HG02885 (cell line): ENCODE results near the gene OR9Q1.
A peak's percentile ranks its signal among the peaks of the same experiment; 100 is the strongest.

ENCODE experiments used
- ATAC-seq: cut with Tn5 transposase; IDR thresholded peaks from one replicate; pipeline ENCODE4 v1.9.1; 2021; ENCODE audit warnings: mild to moderate bottlenecking; ENCODE audit not compliant: unreplicated experiment, poor library complexity

The OR9Q1 gene

GRCh38 chr11:58028687-58029411, 5.2 kb downstream of the OR9Q1 start:
- ATAC-seq, result no peak

DNA sequence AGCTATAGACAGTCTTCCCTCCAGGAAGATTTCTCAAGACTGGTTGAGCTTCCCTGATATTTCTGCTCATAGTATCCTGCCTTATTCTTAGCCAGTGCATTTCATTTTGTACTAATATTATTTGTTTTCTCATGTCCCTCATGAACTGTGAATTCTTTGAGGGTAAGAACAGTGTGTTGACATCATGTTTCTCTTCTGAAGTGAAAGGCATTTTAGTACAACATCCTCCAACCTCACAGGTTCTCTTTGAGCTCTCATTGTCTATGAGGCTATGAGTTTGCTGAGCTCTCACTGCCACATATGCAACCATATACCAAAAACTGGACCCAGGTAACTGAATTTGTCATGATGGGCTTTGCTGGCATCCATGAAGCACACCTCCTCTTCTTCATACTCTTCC, 7.0 kb downstream of the OR9Q1 start, which contains the start of gene OR6Q1:
OR6Q1 (plus strand) TSS at position 301 of the 400 bp plus-strand sequence; CDS start at position 301, 0 bp downstream.
- no peak for ATAC-seq

DNA sequence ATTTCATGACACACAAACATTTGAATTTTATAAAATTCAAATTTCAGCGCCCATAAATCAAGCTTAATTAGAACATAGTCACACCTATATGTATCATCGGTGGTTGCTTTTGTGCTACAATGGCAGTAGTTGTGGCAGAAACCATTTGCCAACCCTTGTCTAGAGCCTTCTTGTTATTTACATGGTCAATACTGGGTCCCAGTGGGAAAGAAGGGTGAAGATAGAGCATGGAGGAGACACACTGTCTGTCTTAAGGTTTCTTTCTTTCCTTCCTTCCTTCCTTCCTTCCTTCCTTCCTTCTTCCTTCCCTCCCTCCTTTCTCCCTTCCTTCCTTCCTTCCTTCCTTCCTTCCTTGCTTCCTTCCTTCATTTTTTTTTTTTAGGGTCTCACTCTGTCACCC, 10.8 kb downstream of the OR9Q1 start:
- ATAC-seq, result no peak

GRCh38 chr11:58039589-58039988, 15.9 kb downstream of the OR9Q1 start:
- no peak for ATAC-seq

DNA sequence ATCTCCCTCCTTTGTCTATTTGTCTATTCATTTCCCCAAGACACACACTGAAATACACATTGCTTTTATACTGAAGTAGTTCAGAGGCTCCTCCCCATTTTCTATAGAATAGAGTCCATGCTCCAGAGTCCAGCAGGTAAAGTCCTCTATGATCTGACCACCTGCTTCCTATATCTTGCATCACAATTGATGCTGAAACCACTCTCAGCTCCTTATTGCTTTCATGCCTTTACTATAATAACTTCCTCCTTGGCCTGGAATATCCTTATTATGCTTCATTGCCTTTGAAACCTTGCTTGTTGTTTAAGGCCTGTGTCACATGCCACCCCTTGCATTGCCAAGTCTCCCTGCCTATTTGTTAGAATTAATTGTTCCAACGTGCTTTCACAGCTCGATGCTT, 19.7 kb downstream of the OR9Q1 start:
- ATAC-seq, result no peak

- no peak for ATAC-seq
Measured at GRCh38 chr11:58046231-58046630, 22.6 kb downstream of the OR9Q1 start.

DNA sequence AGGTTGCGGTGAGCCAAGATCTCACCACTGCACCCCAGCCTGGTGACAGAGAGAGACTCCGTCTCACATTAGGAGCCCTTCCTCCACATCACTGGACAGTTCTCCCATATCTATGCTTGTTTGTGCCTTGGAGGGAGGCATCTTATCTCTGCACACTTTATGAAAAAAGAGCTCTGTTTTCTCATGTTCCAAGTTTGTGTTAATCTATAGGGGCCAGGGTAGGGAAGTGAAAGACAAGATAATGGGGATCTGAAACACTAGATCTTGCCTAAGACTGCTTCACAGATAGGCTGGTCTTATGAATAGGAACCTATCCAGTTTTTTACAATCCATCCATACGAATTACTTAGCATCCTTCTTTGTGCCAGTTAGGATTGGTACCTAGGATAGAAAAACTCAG, 24.1 kb downstream of the OR9Q1 start:
- no peak for ATAC-seq

GRCh38 chr11:58055806-58056401, 32.2 kb downstream of the OR9Q1 start:
- no peak for ATAC-seq

DNA sequence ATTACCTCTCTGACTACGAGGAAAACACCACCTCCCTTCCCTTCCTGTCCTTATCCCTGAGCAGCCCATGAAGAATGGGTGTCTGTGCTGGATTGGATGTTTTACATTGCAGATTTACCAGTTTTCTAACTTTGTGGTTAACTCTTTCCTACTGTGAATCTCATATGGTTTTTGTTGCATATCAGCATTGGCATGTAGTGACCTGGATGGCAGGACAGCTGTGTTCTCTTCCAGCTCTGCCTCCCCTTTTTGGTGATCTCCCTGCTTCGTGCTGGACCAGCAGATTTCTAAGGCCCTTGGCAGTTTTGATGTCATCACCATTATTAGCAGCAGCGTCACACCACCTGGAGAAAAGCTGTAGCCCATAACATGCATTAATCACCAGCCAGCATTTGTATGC, 33.8 kb downstream of the OR9Q1 start:
- ATAC-seq, result no peak

GRCh38 chr11:58058276-58059006, 34.8 kb downstream of the OR9Q1 start:
- no peak for ATAC-seq

DNA sequence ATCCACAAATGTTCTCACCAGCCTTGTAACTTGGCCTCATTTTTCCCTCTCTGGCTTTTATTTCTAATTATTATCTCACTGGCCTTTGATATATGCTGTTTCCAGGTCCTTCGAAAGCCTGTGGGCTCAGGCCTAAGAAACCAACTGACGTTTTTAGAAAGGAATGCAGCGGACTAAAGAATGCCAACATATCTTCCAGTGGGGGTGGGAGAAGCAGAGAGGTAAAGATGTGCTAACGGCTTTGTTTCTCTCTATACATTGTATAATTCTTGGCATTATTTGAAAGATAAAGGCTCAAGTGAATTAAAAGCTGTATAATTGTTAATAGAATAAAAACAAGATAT, 35.3 kb downstream of the OR9Q1 start:
- ATAC-seq, result no peak

GRCh38 chr11:58060535-58060934, 36.9 kb downstream of the OR9Q1 start:
- ATAC-seq, result no peak

DNA sequence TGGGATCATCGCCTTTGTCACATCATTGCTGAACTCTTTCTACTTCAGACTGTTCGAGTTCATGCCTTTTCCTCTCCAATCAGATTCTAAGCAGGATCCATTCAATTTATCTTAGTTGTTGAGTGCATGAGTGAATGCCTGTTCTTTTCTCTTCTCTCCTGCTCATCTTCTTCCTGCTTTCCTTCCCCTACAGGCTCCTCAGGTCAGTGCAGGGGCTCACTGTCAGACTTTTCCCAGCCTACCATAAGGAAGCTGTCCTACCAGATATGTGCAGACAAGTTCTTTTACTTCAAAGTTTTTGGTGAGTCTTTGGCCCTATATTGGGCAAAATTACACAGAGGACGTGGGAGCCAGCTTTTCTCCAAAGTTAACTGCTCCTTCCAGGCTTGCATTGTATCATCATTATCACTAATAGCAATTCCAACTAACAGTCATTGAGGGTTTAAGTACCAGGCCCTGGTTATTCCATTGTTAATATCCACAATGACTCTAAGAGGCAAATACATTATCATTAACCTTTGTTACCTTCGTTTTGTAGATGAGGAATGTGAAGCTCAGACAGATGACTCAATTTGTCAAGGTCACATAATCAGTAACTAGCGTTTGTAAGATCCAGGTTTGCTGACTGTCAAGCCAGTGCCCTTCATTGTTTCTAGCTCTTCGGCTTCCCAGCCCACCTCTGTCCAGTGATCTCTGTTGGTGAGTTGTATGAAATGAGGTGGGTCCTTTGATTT, 37.4 kb downstream of the OR9Q1 start:
- no peak for ATAC-seq

DNA sequence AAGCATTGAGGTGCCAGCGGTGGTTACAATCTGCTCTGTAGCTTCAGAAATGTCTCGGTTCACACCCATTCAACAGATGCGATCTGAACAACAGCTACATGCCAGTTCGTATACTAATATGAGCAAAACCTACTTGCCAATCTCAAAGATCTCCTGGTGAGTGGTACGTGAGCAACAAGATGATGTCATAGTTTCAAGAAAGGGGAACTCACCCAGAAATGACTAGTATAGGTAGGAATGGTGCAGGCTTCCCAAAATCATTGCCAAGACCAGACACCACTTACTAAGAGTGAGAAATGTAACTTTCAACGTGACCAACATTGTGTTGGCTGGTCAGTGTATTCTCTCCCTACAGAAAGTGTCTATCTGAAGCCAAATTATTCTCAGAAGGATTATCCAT, 38.1 kb downstream of the OR9Q1 start:
- no peak for ATAC-seq

DNA sequence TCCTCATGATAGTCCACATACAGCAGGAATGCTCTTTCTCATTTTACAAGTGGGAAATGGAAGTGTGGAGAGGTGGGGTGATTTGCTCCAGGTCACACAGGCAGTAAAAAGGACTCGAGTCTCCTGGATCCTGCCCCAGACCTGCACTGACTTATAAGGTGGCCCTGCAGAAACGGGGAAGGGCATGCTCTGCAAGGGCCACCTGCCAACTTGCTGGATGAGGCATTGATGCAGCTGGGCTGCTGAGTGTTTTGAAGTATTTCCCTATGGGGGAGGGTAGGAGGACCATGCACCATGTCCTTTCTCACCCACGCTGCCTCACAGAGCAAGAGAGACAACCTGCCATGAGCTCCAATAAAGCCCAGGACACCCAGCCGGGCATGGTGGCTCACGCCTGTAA, 44.0 kb downstream of the OR9Q1 start:
- no peak for ATAC-seq

GRCh38 chr11:58068655-58069054, 45.0 kb downstream of the OR9Q1 start:
- ATAC-seq, result peak; percentile 45

- no peak for ATAC-seq
Measured at GRCh38 chr11:58070585-58070984, 46.9 kb downstream of the OR9Q1 start.

DNA sequence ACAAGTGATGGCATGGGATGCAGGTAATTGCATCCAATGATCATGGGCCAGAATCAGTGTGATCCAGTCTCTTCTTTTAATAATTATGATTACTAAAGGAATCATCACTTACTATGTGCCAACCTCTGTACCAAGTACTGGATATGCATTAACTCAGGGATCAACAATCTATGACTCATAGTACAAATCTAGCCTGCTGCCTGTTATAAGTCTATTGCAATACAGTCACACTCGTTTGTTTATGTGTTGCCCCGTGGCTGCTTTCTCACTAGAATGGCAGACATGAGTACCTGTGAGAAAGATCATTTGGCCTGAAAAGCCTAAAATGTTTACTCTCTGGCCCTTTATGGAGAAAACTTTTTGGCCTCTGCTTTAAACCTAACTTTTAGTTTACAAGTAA, 52.1 kb downstream of the OR9Q1 start:
- no peak for ATAC-seq

DNA sequence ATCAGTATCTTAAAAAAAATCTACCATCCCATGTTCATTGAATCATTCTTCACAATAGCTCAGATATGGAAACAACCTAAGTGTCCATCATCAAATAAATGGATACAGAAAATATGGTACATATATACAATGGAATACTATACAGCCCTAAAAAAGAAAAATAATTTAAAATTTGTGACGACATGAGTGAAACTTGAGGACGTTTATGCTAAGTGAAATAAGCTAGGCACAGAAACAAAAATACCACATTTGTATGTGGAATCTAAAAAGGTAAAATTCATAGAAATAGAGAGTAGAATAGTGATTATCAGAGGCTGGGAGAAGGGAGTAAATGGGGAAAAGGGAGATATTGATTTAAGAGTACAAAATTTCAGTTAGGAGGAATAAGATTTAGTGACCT, 62.8 kb downstream of the OR9Q1 start:
- no peak for ATAC-seq

- ATAC-seq, result no peak
Measured at GRCh38 chr11:58097437-58097836, 73.8 kb downstream of the OR9Q1 start.

DNA sequence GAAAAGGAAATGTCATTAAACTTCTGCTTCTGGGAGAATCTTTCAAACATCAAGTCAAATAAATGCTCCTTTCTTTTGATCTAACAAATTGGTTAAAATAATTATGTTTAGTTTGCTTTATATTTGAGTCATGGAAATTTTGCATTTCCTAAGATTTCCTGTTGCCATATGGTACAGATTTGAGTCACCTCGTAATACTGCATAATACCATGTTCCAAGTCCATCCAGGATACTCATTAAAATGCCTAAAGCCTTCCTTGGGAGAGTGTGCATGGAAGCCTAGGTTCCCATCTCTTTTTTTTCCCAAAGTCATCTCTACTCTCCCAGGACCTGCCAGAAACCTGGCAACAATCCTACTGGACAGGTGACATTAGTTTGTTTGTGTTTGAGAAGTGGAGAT, 97.4 kb downstream of the OR9Q1 start:
- no peak for ATAC-seq
